Measurements from ENCODE around the gene NBAS.

The NBAS gene

GRCh38 chr2:15588329-15588919 is 27.3 kb upstream of the NBAS start:
- peak; percentile 63 for DNase-seq

- DNase-seq: no peak
Measured at GRCh38 chr2:15584767-15585469, 23.8 kb upstream of the NBAS start.

GRCh38 chr2:15584316-15584715 is 23.2 kb upstream of the NBAS start:
- no peak for DNase-seq

- no peak for DNase-seq
Measured at GRCh38 chr2:15583826-15584225, 22.7 kb upstream of the NBAS start.

GRCh38 chr2:15582710-15583357 is 21.7 kb upstream of the NBAS start:
- no peak for DNase-seq

- no peak for DNase-seq
Measured at GRCh38 chr2:15580451-15580850, 19.3 kb upstream of the NBAS start.

- DNase-seq: peak; percentile 48
Measured at GRCh38 chr2:15579641-15580040, 18.5 kb upstream of the NBAS start.

- peak; percentile 76 for DNase-seq
Measured at GRCh38 chr2:15577071-15577735, 16.1 kb upstream of the NBAS start.

- no peak for DNase-seq
Measured at GRCh38 chr2:15571729-15572128, 10.6 kb upstream of the NBAS start.

- DNase-seq: no peak
Measured at GRCh38 chr2:15570104-15570503, 9.0 kb upstream of the NBAS start.

- no peak for DNase-seq
Measured at GRCh38 chr2:15568874-15569273, 7.7 kb upstream of the NBAS start.

- no peak for DNase-seq
Measured at GRCh38 chr2:15566912-15567311, 5.8 kb upstream of the NBAS start.

GRCh38 chr2:15565994-15566671 is 5.0 kb upstream of the NBAS start:
- no peak for DNase-seq

GRCh38 chr2:15565392-15565791 is 4.3 kb upstream of the NBAS start:
- no peak for DNase-seq

- no peak for DNase-seq
Measured at GRCh38 chr2:15563227-15564100, 2.3 kb upstream of the NBAS start.

- DNase-seq: no peak
Measured at GRCh38 chr2:15562354-15563031, 1.4 kb upstream of the NBAS start.

GRCh38 chr2:15561574-15562344 is 625 bp upstream of the NBAS start:
- peak; percentile 56 for DNase-seq

- DNase-seq: peak; percentile 26
Measured at GRCh38 chr2:15560140-15560987, 770 bp downstream of the NBAS start.

- no peak for DNase-seq
Measured at GRCh38 chr2:15559379-15560139, 1.6 kb downstream of the NBAS start.

Data from fibroblast of skin of right biceps (primary cell).